K562 (cell line): ENCODE results near the gene CCND3. TPM values are rescaled to one million over a fixed set of nuclear protein-coding genes. Genes with fewer than 3 reads are reported as not detected.
A peak's percentile ranks its signal among the peaks of the same experiment; 100 is the strongest.

Experiments
- ATF6 ChIP-seq: sonication (generic); formaldehyde crosslinking; IDR thresholded peaks from 2 replicates; pipeline ENCODE4 v1.4.0; 2020; ENCODE audit warnings: mild to moderate bottlenecking, missing genetic modification reagents
- CTBP1 ChIP-seq: fragments of 450-650 bp; IDR thresholded peaks from 2 replicates; pipeline ENCODE4 v1.6.1; 2016; ENCODE audit warnings: borderline replicate concordance
- FOXP4 ChIP-seq: sonication (generic); formaldehyde crosslinking; IDR thresholded peaks from 2 replicates; pipeline ENCODE4 v1.8.0; 2022; ENCODE audit warnings: mild to moderate bottlenecking, missing genetic modification reagents, borderline replicate concordance
- GMEB1 ChIP-seq: fragments of 250-450 bp; sonication (Bioruptor Pico); IDR thresholded peaks from 2 replicates; pipeline ENCODE4 v1.4.0; 2020; ENCODE audit warnings: mild to moderate bottlenecking
- HNRNPL ChIP-seq: fragments of 200-400 bp; formaldehyde crosslinking; IDR thresholded peaks from 2 replicates; pipeline ENCODE4 v1.6.1; 2017; ENCODE audit warnings: low read depth, mild to moderate bottlenecking, low read length
- HSF4 ChIP-seq: fragments of 250-450 bp; sonication (Bioruptor Pico); IDR thresholded peaks from 2 replicates; pipeline ENCODE4 v2.1.2; 2022; ENCODE audit warnings: mild to moderate bottlenecking, moderate library complexity, borderline replicate concordance
- NCOA1 ChIP-seq: fragments of 450-650 bp; IDR thresholded peaks from 2 replicates; pipeline ENCODE4 v1.6.1; 2016; ENCODE audit warnings: low read depth
- NCOA2 ChIP-seq, 2 experiments: fragments of 450-650 bp; IDR thresholded peaks; 2 replicates each; pipeline ENCODE4 v1.6.1; 2018; ENCODE audit warnings: mild to moderate bottlenecking in 2 of 2, moderate library complexity in 1 of 2; ENCODE audit not compliant: partially characterized antibody in 2 of 2
- NFIX ChIP-seq: fragments of 250-450 bp; sonication (Bioruptor Pico); IDR thresholded peaks from 2 replicates; pipeline ENCODE4 v1.4.0; 2020; ENCODE audit warnings: low read depth, mild to moderate bottlenecking, moderate library complexity
- PRPF4 ChIP-seq: fragments of 200-400 bp; formaldehyde crosslinking; IDR thresholded peaks from one replicate; pipeline ENCODE4 v1.6.1; 2017; ENCODE audit warnings: low read length, low read depth, mild to moderate bottlenecking; ENCODE audit not compliant: insufficient read depth, poor library complexity, severe bottlenecking
- PTBP1 ChIP-seq: fragments of 200-400 bp; formaldehyde crosslinking; IDR thresholded peaks from 2 replicates; pipeline ENCODE4 v1.6.1; 2017; ENCODE audit warnings: low read depth, low read length
- PYGO2 ChIP-seq: fragments of 450-650 bp; IDR thresholded peaks from 2 replicates; pipeline ENCODE4 v1.6.1; 2016; ENCODE audit warnings: mild to moderate bottlenecking, missing genetic modification characterization, moderate library complexity, missing compliant biosample characterization
- RNF2 ChIP-seq: sonication (generic); IDR thresholded peaks from 2 replicates; pipeline ENCODE4 v1.6.1; 2016
- ZNF134 ChIP-seq: fragments of 250-450 bp; sonication (Bioruptor Pico); conservative IDR thresholded peaks from 2 replicates; pipeline ENCODE4 v1.4.0; 2020
- ZNF165 ChIP-seq: fragments of 250-450 bp; sonication (Bioruptor Pico); IDR thresholded peaks from 2 replicates; pipeline ENCODE4 v1.4.0; 2020; ENCODE audit warnings: borderline replicate concordance
- ZNF175 ChIP-seq: fragments of 200-800 bp; sonication (Bioruptor generic); IDR thresholded peaks from 2 replicates; pipeline ENCODE4 v1.6.1; 2016; ENCODE audit warnings: low read depth, mild to moderate bottlenecking, missing genetic modification characterization, missing compliant biosample characterization
- ZNF184 ChIP-seq: sonication (generic); formaldehyde crosslinking; IDR thresholded peaks from 2 replicates; pipeline ENCODE4 v1.5.0; 2020; ENCODE audit warnings: missing genetic modification reagents
- ZNF518B ChIP-seq: fragments of 250-450 bp; sonication (Bioruptor Pico); IDR thresholded peaks from 2 replicates; pipeline ENCODE4 v1.5.0; 2021; ENCODE audit warnings: mild to moderate bottlenecking, moderate library complexity
- ZNF76 ChIP-seq: fragments of 250-450 bp; sonication (Bioruptor Pico); IDR thresholded peaks from 2 replicates; pipeline ENCODE4 v1.4.0; 2020; ENCODE audit warnings: mild to moderate bottlenecking, moderate library complexity, borderline replicate concordance
- polyA plus RNA-seq, 8 experiments: library from polyadenylated mRNA; depleted of rRNA in 4 of 8; stranded (reverse) in 5 of 8; unstranded in 3 of 8; fragments of >200 nt; fragmentation: Nextera tagmentation in 2 of 8; fragmentation: Illumina TruSeq in 1 of 8; extraction: Ambion mirVana in 2 of 8; extraction: Trizol in 1 of 8; gene quantifications; 2 replicates each; pipeline versions ENCODE4 v1.2.1 to v1.2.3, GENCODE V29; 2011 to 2014; ENCODE audit warnings: inconsistent platforms in 1 of 8, missing spikeins in 1 of 8
- total RNA-seq, 7 experiments: library from RNA; depleted of rRNA in 6 of 7; stranded (reverse); fragments of >200 nt in 6 of 7; fragmentation: Illumina TruSeq in 2 of 7; extraction: Trizol in 2 of 7; gene quantifications; 2 replicates each; pipeline versions ENCODE4 v1.2.1 to v1.2.3, GENCODE V29; 2011 to 2021; ENCODE audit warnings: low replicate concordance in 1 of 7

Gene CCND3
- total and polyA plus RNA-seq, 9 of the 15 experiments (the other 6 are each of a cell fraction or from before 2014, with no cell fraction given), result 21.5 to 204 (median 97.4) TPM

- TF ChIP-seq FOXP4 (no peak), NFIX (CRISPR knock-in tag) (no peak), GMEB1 (CRISPR knock-in tag) (no peak), PRPF4 (no peak), PTBP1 (no peak), ATF6 (CRISPR knock-in tag) (peak; percentile 59; the same call in 1 of the 2 replicates), ZNF184 (no peak), ZNF76 (CRISPR knock-in tag) (no peak), PYGO2 (tag) (no peak), ZNF518B (no peak), NCOA1 (peak; percentile 63; the same call in 1 of the 2 replicates), ZNF165 (no peak), RNF2 (peak; percentile 94), CTBP1 (peak; percentile 93), ZNF134 (CRISPR knock-in tag) (0 out of 2 replicates have a peak, but pooled peaks have one; percentile 35), NCOA2 (IDR thresholded peaks at IDR 0.05; ENCODE audit: partially characterized antibody in 2 of 2) (no peak), HNRNPL (no peak), ZNF175 (CRISPR knock-in tag) (no peak), HSF4 (no peak; the same call in 1 of the 2 replicates)
Measured at GRCh38 chr6:41939176-41939847, 2.3 kb downstream of the CCND3 start (continued).
